ENCODE measurements around the gene CBLN1. TPM values are rescaled to one million over a fixed set of nuclear protein-coding genes. Genes with fewer than 3 reads are reported as not detected.

CBLN1 gene
- total and polyA plus RNA-seq, 7 donors: 0.05 to 1.3 (median 0.54) TPM

- intact Hi-C loops (cut with DNase I): no loop called here
- Histone ChIP-seq H3K27me3 (ENCODE audit: insufficient read depth in 3 of 3, low read length in 2 of 3) (peaks cover 0 to 93% (median 66%) of the 10 kb centered on the region in 3 donors), H3K4me3 (no peak overlapping the region), H3K9me3 (no peaks in the 10 kb centered on the region), H3K27ac (no peak overlapping the region), H3K36me3 (ENCODE audit: insufficient read depth in 1 of 2, low read depth in 1 of 2) (no peaks in the 10 kb centered on the region), H3K4me1 (peaks cover 28% of the 10 kb centered on the region)
- ATAC-seq: no peak
- no peak for TF ChIP-seq CTCF (IDR thresholded peaks at IDR 0.05)
- DNase-seq: no peak
- WGBS, 3 donors: 3 to 4% (median 3%) methylated on average over 29 of the region's 29 CpGs
Measured at GRCh38 chr16:49278944-49279725, 2.5 kb downstream of the CBLN1 start.

GRCh38 chr16:49278567-49278827 is 3.1 kb downstream of the CBLN1 start:
- H3K4me3 ChIP-seq: no peak overlapping the region
- DNase-seq: no peak
- no peaks in the 10 kb centered on the region for H3K9me3 ChIP-seq
- no peak overlapping the region for H3K27ac ChIP-seq
- WGBS, 3 donors: 9 to 17% (median 14%) methylated on average over 11 of the region's 11 CpGs
- no peak for ATAC-seq
- H3K27me3 ChIP-seq (ENCODE audit: insufficient read depth in 3 of 3, low read length in 2 of 3): peaks cover 0 to 93% (median 60%) of the 10 kb centered on the region in 3 donors
- intact Hi-C loops (cut with DNase I): no loop called here
- TF ChIP-seq CTCF (IDR thresholded peaks at IDR 0.05): no peak
- peaks cover 28% of the 10 kb centered on the region for H3K4me1 ChIP-seq
- no peaks in the 10 kb centered on the region for H3K36me3 ChIP-seq (ENCODE audit: insufficient read depth in 1 of 2, low read depth in 1 of 2)

- Histone ChIP-seq H3K27ac (no peak overlapping the region), H3K4me1 (peaks cover 24% of the 10 kb centered on the region), H3K27me3 (ENCODE audit: insufficient read depth in 3 of 3, low read length in 2 of 3) (peaks cover 0 to 93% (median 58%) of the 10 kb centered on the region in 3 donors), H3K36me3 (ENCODE audit: insufficient read depth in 1 of 2, low read depth in 1 of 2) (no peaks in the 10 kb centered on the region), H3K4me3 (peak overlapping the region; percentile 18), H3K9me3 (no peaks in the 10 kb centered on the region)
- DNase-seq (no peak), ATAC-seq (no peak)
- WGBS, 3 donors: 4 to 11% (median 8%) methylated on average over 49 of the region's 49 CpGs
- intact Hi-C loops (cut with DNase I): no loop called here
- no peak for TF ChIP-seq CTCF (IDR thresholded peaks at IDR 0.05)
Measured at GRCh38 chr16:49277766-49278566, 3.7 kb downstream of the CBLN1 start.

GRCh38 chr16:49277386-49277742 is 4.3 kb downstream of the CBLN1 start:
- no peak for ATAC-seq
- peak overlapping the region; percentile 18 for H3K4me3 ChIP-seq
- DNase-seq: no peak
- no peak for TF ChIP-seq CTCF (IDR thresholded peaks at IDR 0.05)
- H3K36me3 ChIP-seq (ENCODE audit: insufficient read depth in 1 of 2, low read depth in 1 of 2): no peaks in the 10 kb centered on the region
- H3K9me3 ChIP-seq: no peaks in the 10 kb centered on the region
- intact Hi-C loops (cut with DNase I): no loop called here
- WGBS, 3 donors: 2 to 4% (median 4%) methylated on average over 18 of the region's 18 CpGs
- H3K27me3 ChIP-seq (ENCODE audit: insufficient read depth in 3 of 3, low read length in 2 of 3): peaks cover 0 to 93% (median 53%) of the 10 kb centered on the region in 3 donors
- H3K4me1 ChIP-seq: peaks cover 18% of the 10 kb centered on the region
- H3K27ac ChIP-seq: no peak overlapping the region

All from psoas muscle (tissue), 8 donors.